Activated CD8-positive, alpha-beta memory T cell treated with anti-CD3 and anti-CD28 coated beads, Interleukin-2, amount 50 U/mL, for 24 hours (primary cell): ENCODE results near the gene GSG1.
"Not testable (repeated sequence)": the region's sequence is repeated elsewhere in the genome, so short reads cannot be mapped to it uniquely, and the experiment has no call there.

Source experiments
- DNase-seq: peaks from one replicate; pipeline ENCODE4 v3.0.0-alpha.2; 2020; ENCODE audit errors: extremely low read depth

GSG1 gene

DNA sequence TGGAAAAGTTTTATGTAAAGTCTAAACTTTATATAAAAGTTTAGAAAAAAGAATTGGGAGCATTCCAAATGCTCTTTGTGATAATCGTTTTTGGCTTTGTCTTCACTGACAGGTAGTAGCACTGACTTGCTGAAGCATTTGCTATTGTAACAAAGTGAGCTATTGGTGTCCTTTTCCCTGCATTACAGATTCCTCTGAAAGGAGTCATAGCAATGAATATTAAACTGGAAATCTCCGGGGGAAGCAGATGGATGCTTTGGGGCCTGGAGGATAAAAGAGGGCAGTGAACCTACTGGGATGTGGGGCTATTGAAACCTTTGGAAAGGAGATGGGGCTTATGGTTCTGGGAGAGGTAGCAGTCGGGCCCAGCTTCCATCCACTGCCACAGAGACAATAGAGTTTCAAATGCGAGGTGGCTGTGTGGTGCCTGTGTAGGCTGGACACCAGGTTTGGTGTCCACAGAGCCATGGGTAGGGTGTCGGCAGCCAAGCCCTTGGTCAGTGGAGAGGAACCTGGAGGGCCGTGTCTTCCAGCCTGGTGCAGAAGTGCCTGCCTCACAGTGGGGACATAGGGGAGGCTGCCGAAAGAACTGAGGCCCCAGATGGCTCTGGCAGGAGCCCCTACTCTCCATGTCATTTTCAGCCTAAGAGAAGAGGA lies 10.1 kb downstream of the GSG1 start:
- no peak for DNase-seq

DNA sequence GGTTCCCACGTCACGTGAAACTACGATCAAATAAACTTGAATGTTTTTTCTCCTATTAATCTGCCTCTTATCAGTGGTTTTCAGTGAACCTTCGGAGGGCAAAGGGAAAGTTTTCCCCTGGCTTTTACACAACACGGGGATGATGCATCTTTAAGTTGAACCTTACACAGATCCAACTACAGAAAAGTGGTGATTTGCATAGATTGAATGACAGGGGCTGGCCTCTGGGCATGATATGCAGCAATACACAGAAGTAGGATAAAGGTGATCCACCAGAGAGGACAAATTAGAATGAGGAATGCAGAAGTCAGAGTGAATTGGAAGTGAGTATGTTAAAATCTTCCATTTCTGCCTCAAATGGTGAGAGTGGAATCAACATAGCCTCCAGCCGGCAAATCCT lies 11.6 kb downstream of the GSG1 start:
- no peak for DNase-seq

DNA sequence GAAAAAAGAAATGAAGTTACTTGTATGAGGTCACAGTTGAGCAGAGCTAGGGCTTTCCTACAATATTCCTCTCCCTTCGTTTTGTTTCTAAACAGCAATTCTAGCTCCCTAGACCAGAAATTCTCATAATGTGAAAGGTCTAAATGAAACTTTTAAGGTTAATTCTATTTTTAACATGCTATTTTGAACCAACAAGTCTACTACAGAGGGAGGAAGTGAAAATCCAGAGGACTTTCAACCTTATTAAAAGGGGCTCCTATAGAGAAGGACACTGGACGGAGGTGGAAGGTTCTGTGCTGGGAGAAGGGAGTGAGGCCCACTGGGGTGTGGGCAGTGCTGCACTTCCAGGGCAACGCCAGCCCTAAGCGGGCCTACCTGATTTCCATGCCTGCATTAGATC lies 13.4 kb downstream of the GSG1 start:
- DNase-seq = no peak

DNA sequence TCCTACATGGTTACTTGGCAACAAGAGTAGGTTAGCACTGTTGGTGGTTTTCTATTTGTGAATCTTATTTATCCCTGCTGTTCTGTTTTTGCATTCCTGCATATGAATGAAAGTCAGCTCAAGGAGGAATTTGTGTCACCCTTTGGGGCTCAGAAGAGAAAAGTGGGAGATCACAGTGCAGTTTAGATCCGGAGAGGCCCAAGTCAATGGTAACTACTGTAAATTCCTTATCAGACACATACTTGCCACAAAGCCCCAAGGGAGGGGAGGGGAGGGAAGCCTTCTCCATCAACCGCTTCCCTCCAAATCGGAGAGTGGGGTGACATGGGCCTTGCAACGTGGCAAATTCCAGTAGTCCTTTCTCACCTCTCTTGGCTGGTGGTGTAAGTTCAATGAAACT lies 15.0 kb downstream of the GSG1 start:
- DNase-seq = no peak

DNA sequence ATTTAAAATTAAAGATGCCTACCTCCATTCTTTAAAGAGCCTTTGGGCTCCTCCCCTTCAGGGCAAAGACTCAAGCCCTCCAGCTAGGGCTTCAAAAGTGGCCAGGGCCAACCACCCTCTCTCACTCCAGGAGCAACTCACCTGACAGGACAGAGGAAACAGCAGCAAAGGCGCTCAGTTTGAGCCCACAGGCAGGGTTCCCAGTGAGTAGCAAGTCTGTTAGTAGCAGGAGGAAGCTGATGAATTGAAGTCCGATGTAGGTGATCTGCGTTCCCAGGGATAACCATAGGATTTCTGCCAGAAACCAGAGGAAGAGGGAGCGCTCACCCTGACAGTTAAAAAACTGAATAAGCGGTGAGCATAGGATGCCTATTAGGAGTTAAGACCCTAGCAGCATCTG lies 15.7 kb downstream of the GSG1 start:
- no peak for DNase-seq

DNA sequence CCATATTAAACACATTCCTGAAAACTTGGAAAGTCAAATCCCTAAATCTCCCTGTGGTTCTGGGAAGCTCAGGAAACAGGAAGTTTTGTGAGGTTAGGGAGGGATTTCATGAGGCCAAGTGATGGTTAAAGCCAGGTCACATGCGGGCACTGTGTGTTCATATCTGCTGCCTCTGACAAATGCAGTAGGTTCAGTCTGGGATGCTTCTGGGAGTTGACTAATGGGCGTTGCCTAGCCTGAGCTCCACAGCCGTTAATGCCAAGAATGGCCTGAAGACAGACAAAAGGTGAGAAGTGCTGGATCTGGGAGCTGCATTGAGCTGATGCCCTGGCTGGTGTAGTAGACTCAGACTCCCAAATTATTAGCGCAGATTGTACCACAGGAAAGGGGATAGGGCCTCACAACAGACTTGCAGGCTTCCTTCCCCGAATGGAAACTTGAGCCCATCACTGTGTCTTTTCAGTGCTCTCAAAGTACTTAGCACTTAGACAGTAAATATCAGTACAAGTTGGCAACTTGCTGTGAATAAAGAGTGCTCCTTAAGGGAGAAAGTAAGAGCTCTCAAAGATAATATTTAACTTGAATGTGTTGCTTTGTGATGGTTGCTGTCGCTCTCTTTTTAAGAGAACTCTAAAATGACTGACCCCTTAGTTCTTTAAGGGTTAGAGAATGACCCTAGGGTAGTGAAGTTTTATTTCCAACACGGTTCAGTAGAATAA lies 17.3 kb downstream of the GSG1 start:
- no peak for DNase-seq

DNA sequence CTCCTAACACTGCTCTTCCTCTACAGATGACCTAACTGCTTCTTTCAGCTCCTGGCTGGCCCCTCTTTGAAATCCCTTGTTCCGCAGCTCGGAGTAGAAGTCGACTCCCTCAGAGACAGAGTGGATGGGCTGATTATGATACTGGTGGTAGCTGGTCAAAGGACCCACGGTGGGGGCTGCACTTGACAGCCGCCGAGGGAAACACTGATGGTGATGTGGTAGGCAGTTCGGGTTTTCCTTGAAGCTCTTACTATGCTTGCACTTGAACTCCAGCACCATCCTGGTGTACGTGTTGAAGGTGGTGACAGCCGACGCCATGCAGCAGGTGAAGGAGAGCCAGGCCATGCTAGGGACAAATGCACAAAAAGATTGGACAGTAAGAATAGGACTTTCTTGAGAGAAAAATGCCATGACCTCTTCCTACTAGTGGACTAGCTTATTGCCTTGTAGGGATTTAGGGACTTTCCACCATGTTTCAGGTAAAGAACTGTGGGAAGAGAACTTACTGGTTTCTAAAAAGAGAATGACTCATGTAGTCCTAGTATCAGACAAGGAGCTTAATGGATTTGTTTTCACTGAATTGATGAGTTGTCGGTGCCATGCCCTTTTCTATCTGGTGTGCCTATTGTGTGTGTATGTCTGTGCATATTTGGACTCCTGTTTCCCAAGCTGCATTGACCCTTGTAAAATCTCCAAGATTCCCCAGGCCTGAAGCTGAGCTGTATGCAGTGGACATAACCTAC lies 18.4 kb downstream of the GSG1 start:
- no peak for DNase-seq

DNA sequence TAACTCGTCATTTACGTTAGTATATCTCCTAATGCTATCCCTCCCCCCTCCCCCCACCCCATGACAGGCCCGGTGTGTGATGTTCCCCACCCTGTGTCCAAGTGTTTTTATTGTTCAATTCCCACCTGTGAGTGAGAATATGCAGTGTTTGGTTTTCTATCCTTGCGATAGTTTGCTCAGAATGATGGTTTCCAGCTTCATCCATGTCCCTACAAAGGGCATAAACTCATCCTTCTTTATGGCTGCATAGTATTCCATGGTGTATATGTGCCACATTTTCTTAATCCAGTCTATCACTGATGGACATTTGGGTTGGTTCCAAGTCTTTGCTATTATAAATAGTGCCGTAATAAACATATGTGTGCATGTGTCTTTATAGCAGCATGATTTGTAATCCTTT lies 19.8 kb downstream of the GSG1 start:
- not testable (repeated sequence) for DNase-seq

DNA sequence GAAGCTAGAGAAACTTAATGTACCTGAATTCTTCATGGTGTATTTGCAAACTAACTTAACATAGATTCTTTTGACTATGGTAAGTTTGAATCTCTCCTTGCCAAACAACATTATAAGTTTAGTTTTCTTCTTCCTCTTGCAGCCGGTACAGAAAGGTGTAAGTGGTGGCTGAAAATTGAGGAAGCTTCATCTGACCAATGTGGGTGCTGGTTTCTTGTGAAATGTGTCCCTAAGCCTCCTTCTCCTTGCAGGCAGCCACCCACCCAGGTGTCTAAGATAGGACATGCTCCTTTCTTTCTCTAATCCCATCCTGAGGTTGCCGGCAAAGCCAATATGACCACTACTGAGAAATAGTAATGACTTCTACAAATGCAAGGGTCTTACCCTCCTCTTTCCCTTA lies 20.6 kb downstream of the GSG1 start:
- no peak for DNase-seq

DNA sequence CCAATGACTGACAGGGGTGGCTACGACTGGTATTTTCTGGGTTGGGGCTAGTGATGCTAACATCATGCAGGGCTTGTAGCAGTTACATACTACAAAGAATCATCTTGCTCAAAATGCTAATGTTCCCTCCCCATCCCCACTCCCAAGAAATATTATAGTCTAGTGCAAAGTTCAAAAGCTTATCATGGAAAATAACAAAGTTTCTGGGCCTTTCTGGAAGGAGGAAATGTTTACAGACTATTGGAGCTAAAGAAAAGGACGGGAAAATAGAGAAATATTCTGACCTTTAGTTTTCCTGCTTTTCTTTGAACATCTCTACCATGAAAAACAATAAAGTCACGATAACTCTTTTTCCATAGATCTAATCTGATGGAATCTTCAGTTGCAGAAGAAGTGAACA lies 23.2 kb downstream of the GSG1 start:
- DNase-seq = no peak

DNA sequence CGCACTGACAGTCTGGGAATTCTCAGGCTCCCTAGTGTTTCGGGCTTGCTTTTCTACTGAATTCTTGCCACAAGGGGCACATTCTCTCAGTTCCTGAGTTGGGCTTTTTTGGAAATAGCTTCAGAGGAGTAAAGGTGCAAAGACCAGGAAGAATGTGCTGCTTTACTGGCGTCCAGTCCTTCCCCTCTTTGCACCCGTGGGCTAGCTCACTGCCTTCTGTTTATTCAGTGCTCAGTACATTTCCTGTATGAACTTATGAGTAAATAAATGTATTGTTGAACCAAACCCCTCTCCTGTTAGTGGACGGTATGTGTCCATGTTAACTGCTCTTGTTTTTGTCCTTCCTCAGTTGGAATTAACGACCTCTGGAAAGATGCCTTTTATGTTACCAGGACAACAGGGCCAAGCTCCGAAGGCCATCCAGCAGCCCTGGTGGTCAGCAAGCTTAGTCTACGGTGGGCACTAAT lies 24.0 kb downstream of the GSG1 start:
- DNase-seq = no peak

DNA sequence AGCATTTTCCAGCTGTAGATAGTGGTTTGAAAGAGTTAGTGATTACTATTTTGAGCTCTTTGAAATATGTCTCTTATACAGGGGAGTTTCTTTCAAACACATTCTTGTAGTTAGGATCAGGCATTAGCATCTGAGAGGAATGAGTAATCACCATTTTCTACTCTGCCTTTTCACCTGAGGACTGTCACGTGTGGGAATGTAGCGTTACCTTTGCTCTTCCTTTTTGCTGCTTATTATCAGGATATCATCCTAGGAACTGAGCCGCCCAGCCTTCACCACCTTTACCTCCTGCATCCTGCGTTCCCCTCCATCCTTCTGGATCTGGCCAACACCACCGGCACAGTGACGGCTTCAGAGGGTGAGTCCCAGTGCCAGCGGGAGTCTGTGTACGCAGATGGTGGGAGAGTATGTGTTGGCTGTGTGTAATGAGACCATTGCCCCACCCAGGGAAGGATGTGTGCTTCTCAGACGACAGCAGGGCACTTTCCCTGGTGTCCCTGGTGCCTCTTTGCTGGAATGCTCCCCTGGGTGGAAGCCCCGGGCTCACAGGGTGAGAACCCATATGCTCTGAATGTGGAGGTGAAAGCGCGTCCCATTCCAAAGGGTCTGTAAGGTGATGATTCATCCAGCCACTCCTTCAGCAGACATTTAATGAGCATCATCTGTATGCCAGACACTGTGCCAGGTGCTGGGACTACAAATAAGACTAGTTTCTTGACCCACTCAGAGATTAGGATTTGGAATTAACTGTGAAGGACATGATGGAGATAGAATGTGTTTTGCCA lies 27.5 kb downstream of the GSG1 start:
- no peak for DNase-seq

DNA sequence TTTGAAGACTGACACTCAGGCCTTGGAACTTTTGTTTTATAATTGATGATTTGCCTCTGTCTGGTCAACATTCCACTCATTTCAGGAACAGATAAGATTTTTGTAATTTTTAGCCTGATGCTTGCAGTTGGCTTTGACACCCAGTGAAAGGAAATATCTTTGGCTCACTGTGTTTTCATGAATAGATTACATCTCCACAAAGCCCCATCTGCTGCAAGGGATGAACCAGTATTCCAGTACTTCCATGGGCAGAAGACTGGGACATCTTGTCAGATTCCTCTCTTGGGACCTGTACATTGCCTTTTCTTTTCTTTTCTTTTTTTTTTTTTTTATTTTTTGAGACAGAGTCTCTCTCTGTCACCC lies 28.4 kb downstream of the GSG1 start:
- no peak for DNase-seq

DNA sequence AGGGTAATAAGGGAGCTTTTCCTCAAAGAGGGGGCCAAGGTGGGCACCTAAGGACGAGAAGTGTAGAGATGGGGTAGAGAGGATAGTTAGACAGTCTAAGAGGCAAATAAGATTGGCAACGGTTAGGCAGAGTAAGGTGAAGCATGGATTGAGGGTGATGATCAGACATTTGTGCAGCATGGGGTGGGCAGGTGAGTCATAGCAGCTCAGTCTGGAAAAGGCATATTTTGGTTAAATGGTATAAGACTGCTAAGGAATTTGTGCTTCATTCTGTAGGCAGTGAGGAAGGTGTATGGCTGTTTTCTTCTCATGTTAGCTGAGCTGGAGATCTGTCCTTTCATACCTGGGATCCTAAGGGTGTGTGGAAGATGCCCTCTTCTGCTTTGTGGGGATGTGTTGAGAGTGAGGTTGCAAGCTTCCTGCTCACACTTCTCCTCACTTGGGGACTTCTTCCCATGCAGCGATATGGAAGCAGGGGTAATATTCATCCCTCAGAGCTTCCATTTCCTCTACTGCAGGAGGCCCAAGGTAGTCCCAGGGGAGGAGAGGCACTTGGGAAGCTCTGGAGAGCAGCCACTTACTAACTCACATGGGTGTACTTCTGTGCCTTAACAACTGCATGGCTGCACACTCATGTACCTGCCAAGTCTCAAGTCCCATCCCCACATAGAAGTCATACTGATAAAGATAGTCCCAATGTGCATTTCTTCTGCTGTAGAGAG lies 28.9 kb downstream of the GSG1 start:
- no peak for DNase-seq

DNA sequence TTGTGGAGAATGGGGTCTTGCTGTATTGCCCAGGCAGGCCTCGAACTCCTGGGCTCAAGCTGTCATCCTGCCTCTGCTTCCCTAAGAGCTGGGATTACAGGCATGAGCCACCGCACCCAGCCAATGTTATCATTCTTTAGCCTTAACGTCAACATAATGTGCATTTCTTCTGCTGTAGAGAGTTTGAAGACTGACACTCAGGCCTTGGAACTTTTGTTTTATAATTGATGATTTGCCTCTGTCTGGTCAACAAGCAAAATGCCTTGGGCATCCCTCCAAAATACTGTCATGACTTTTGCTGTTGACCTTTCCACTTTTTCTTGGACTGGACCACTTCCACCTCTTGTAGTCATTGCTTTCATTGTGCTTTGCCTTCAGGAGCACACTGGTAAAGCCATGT lies 30.3 kb downstream of the GSG1 start:
- DNase-seq = no peak

DNA sequence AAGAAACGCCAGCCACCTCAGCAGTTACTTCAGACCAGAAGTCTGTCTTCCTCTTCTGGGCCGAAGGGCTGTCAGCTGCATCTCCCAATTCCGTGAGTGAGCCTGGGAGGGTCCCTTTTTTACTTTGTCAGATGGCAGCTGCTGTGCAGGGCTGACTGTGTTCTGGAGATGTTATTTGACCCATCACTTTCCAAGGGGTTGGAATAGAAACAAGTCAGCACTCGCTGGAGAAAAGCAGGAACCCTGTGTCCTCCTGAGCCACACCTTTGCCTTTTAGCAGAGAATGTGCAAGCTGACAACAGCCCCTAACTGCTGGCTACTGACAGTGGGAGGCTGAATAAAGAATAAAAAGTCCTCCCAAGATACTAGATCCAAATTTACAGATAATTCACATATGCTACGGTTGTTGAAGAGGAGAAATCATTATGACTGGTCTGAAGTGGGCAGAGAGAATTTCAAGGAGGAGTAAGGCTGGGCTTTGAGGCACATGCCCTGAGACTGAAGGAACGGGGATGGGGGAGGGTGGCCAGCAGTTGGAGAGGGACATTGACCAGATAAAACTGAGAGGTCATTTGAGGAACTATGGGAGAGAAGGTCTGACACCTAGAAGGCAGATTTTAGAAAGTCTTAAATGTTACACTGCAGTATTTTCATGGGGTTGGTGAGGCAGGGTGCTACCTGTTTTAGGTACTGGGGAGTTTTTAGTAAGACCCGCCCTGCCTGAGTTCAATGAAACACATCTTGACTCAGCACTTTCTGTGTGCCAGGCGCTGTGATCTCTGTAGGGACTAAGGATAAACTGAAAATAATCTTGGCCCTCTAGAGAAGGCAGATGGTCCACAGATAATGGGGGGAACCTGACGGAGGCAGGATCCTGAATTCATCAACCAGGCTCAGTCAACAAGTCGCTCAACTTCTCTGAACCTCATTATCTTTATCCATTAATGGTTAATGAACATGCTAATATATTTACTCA lies 31.9 kb downstream of the GSG1 start:
- no peak for DNase-seq

DNA sequence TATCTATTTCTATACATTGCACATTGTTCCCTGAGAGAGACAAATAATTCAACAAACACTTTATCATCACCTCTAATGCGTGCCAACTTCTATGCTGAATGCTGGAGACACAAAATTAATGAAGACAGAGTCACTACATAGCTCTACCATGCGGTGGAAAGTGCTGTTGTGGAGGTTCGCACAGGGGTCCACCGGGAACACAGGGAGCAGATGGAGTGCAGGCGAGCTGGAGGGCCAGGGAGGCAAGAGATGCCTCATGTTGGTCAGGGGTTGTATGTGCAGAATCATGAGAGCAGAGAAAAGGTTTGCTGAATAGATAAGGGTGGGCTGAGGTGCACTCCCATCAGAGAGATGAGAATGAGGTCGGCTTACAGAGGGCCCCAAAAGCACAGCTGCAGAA lies 34.1 kb downstream of the GSG1 start:
- DNase-seq = no peak

DNA sequence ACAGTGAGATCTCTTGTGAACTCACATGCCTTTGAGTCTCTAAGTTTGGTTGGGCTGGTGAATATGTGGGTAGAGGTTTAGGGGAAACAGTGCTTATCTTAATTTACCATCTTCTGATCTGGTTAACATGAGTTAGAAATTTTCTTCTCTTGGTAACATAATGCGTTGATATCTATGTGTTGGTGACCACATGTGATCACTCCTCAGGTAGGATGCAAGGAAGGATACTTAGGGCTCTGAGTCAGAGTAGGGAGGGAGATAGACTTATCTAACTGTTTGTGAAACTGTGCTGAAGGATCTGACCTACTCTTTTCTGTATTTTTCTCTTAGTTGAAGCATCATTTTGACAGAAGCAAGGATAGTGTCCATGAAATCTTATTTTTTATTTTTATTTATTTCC lies 36.1 kb downstream of the GSG1 start:
- DNase-seq = no peak

DNA sequence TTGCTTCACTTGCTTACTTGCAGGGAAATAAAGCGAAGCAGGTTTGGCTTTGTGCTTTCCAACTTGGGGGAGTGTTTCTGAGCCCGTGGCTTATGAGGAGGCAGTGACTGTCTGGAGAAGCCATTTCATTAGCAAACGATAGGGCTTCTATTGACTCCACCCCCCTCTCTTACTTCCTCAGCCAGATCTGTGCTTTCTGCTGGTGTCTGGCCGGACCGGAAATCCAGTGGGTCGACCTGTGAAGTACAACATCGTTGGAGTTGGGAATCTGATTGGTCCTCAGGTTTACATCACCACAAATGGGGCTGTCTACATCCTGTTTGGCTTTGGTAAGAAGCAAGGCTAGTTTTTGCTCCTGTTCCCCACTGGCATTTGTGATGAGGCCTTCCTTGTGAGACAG lies 37.0 kb downstream of the GSG1 start:
- DNase-seq = no peak

DNA sequence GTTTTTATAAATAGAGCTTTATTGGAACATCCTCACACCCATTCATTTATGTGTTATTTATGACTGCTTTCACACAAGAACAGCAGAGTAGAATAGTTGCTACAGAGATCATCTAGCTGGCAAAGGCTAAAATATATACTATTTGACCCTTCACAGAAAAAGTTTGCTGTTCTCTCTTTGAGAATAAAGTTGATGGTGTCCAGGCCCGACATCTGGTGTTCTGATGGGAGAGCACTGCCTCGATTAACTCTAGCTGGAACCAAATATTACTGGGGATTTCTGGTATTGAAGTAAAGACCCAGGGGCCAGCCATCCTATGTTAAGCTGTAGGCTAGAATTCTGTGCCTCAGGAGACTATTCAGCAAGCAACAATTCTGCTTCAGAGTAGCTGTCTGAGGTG lies 37.5 kb downstream of the GSG1 start:
- no peak for DNase-seq
